Heart left ventricle (tissue), 16 donors: ENCODE measurements around the gene GDA. TPM values are rescaled to one million over a fixed set of nuclear protein-coding genes. Genes with fewer than 3 reads are reported as not detected.

ENCODE experiments used
- ATAC-seq, 4 donors: fragments of 200-7000 bp; cut with Tn5 transposase; one replicate each; pipeline ENCODE4 v1.9.1; 2020 to 2022; ENCODE audit warnings: moderate library complexity in 4 of 4, mild to moderate bottlenecking in 3 of 4, moderate number of reproducible peaks in 1 of 4
- DNase-seq, 5 donors: peaks; one replicate each; pipeline ENCODE4 v3.0.0-alpha.2; 2020
- H3K27ac ChIP-seq, 12 donors: fragments of 200-600 bp; sonication (generic) in 4 of 12; one replicate each; pipeline versions ENCODE4 v1.5.0 to v1.8.0; 2016 to 2022; ENCODE audit warnings: mild to moderate bottlenecking in 2 of 12
- H3K27me3 ChIP-seq, 9 donors: fragments of 200-600 bp; sonication (generic) in 2 of 9; one replicate each; pipeline versions ENCODE4 v1.5.1 to v1.8.0; 2016 to 2022; ENCODE audit warnings: mild to moderate bottlenecking in 3 of 9
- H3K36me3 ChIP-seq, 9 donors: fragments of 200-600 bp; sonication (generic) in 2 of 9; one replicate each; pipeline versions ENCODE4 v1.5.0 to v1.8.0; 2018 to 2022; ENCODE audit warnings: mild to moderate bottlenecking in 2 of 9
- H3K4me1 ChIP-seq, 12 donors: fragments of 200-600 bp; sonication (generic) in 4 of 12; one replicate each; pipeline versions ENCODE4 v1.5.0 to v1.8.0; 2016 to 2022; ENCODE audit warnings: mild to moderate bottlenecking in 3 of 12
- H3K4me3 ChIP-seq, 12 donors: fragments of 200-600 bp; sonication (generic) in 4 of 12; one replicate each; pipeline versions ENCODE4 v1.5.0 to v1.8.0; 2017 to 2022; ENCODE audit warnings: mild to moderate bottlenecking in 9 of 12, moderate library complexity in 4 of 12
- H3K9me3 ChIP-seq, 12 donors: fragments of 200-600 bp; sonication (generic) in 4 of 12; one replicate each; pipeline versions ENCODE4 v1.5.0 to v1.8.0; 2016 to 2022; ENCODE audit warnings: mild to moderate bottlenecking in 1 of 12
- POLR2A ChIP-seq, 2 donors: fragments of 450-650 bp; IDR thresholded peaks; one replicate each; pipeline ENCODE4 v1.6.1; 2017; ENCODE audit warnings: antibody characterized with exemption in 2 of 2, mild to moderate bottlenecking in 2 of 2, moderate library complexity in 2 of 2
- WGBS, 4 donors: extraction: QIAGEN DNeasy Blood & Tissue Kit in 2 of 4; methylation state at CpG; one replicate each; pipeline versions ENCODE4 v1.1.5 to v1.1.7; 2013 to 2018; 5-methylcytosine and 5-hydroxymethylcytosine counted together
- intact Hi-C, 10 donors: fragments of 100-400 bp; cut with DNase I; formaldehyde crosslinking; loops; one replicate each; pipeline versions ENCODE4 v1.11.1 to v1.14.2; 2022
- polyA plus RNA-seq, 2 donors: library from polyadenylated mRNA; stranded (reverse); fragments of 200-250 nt; gene quantifications; one replicate each; pipeline ENCODE4 v1.2.3, GENCODE V29; 2013
- total RNA-seq, 9 donors: library from RNA; depleted of rRNA in 2 of 9; stranded (reverse); fragments of >200 nt in 2 of 9; fragmentation: NEBNext Ultra II Directional in 3 of 9; extraction: Animal tissue kit (Norgen Biotek cat#: 25700) in 3 of 9; gene quantifications; one replicate each; pipeline versions ENCODE4 v1.1.0 to v1.2.4, GENCODE V29; 2016 to 2023
- TF ChIP-seq, protein P1 (sequence below), 12 donors: fragments of 200-600 bp; sonication (generic) in 4 of 12; IDR thresholded peaks; one replicate each; pipeline versions ENCODE4 v1.5.0 to v1.8.0; 2018 to 2022; ENCODE audit warnings: antibody characterized with exemption in 12 of 12, mild to moderate bottlenecking in 5 of 12
- donor health status: ischemic (EF 13 %, LVEDD 7.1; RV severe dilation, severe dysfunction).
- donor health status: healthy with polysubstance abuse.
- donor health status: DM: no; HTN: yes; CAD: no.
- donor health status: DM: no; HTN: no; CAD: no.
- donor health status: ischemic (EF 25% LVEDD 6.9; RV normal size, moderate dysfunction).
- donor health status: ischemic (EF 25% LVEDD 5.7; RV mildly dilated, moderate dysfunction).
- donor health status: healthy.
- donor health status: DM: yes; HTN: yes; CAD: no.
- donor health status: ischemic (EF 35%, LVEDD 5.7; RV mildly dilated, moderate dysfunction).
- donor health status: nonischemic (EF 11% LVEDD 7.7; RV severe dilation, severe dysfunction).
- donor health status: DM: yes; HTN: yes; CAD: no.
- donor health status: PGD.
- donor health status: ischemic (EF 29% LVEDD 5.4; RV normal size, mild dysfunction).
- donor health status: nonischemic (EF 23%, LVEDD 6.1; RV moderate dilation, normal function).

GDA gene
- total and polyA plus RNA-seq, 11 donors: 0.08 to 1.1 (median 0.19) TPM; not detected in 5

DNA sequence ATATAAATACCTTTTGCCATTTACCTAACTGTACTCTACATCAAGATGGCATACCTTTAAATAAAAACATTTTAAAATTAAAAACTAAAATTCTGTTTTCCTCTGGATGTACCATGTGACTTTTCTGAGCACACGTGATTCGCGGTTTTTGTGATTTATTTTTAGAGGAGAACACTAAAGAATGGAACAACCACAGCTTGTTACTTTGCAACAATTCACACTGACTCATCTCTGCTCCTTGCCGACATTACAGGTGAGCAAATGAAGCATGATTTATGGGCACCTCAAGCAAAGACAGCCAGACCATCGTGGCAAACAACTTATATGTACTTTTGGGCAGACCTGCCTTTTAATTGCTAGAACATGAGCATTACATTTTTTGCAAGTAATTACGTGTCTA, 61.3 kb downstream of the GDA start:
- intact Hi-C loops: no loop called here
- H3K27ac ChIP-seq: no peak overlapping the region
- no peak for ATAC-seq
- H3K9me3 ChIP-seq: no peaks in the 10 kb centered on the region
- H3K4me3 ChIP-seq: no peak overlapping the region
- H3K4me1 ChIP-seq: no peaks in the 10 kb centered on the region
- WGBS, 4 donors: 75 to 80% (median 77%) methylated on average over 6 of the region's 6 CpGs
- DNase-seq: no peak
- TF ChIP-seq POLR2A (IDR thresholded peaks at IDR 0.05): no peak
- no peaks in the 10 kb centered on the region for H3K36me3 ChIP-seq
- H3K27me3 ChIP-seq: peaks cover 0 to 10% (median 0%) of the 10 kb centered on the region in 9 donors

GRCh38 chr9:72211047-72211446, 61.8 kb downstream of the GDA start:
- 58 to 62% (median 60%) methylated on average over 3 of the region's 3 CpGs for WGBS, 4 donors
- no peaks in the 10 kb centered on the region for H3K4me1 ChIP-seq
- no peak overlapping the region for H3K4me3 ChIP-seq
- H3K27ac ChIP-seq: no peak overlapping the region
- no peak for ATAC-seq
- intact Hi-C loops: no loop called here
- peaks cover 0 to 2% (median 0%) of the 10 kb centered on the region in 12 donors for H3K9me3 ChIP-seq
- no peaks in the 10 kb centered on the region for H3K36me3 ChIP-seq
- H3K27me3 ChIP-seq: peaks cover 0 to 10% (median 0%) of the 10 kb centered on the region in 9 donors
- TF ChIP-seq, protein P1, sequence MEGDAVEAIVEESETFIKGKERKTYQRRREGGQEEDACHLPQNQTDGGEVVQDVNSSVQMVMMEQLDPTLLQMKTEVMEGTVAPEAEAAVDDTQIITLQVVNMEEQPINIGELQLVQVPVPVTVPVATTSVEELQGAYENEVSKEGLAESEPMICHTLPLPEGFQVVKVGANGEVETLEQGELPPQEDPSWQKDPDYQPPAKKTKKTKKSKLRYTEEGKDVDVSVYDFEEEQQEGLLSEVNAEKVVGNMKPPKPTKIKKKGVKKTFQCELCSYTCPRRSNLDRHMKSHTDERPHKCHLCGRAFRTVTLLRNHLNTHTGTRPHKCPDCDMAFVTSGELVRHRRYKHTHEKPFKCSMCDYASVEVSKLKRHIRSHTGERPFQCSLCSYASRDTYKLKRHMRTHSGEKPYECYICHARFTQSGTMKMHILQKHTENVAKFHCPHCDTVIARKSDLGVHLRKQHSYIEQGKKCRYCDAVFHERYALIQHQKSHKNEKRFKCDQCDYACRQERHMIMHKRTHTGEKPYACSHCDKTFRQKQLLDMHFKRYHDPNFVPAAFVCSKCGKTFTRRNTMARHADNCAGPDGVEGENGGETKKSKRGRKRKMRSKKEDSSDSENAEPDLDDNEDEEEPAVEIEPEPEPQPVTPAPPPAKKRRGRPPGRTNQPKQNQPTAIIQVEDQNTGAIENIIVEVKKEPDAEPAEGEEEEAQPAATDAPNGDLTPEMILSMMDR (IDR thresholded peaks at IDR 0.05): no peak
- TF ChIP-seq POLR2A (IDR thresholded peaks at IDR 0.05): no peak
- no peak for DNase-seq

GRCh38 chr9:72213906-72214305, 64.7 kb downstream of the GDA start:
- no peak for TF ChIP-seq POLR2A (IDR thresholded peaks at IDR 0.05)
- TF ChIP-seq, protein P1 (IDR thresholded peaks at IDR 0.05): no peak
- peaks cover 0 to 3% (median 0%) of the 10 kb centered on the region in 12 donors for H3K9me3 ChIP-seq
- H3K36me3 ChIP-seq: no peaks in the 10 kb centered on the region
- no peaks in the 10 kb centered on the region for H3K4me1 ChIP-seq
- peaks cover 0 to 10% (median 0%) of the 10 kb centered on the region in 9 donors for H3K27me3 ChIP-seq
- 84 to 92% (median 89%) methylated on average over 4 of the region's 4 CpGs for WGBS, 4 donors
- H3K27ac ChIP-seq: no peak overlapping the region
- intact Hi-C loops: loop anchor here in 1 of 10 donors (2.0 kb wide), 1 partner anchor 25 kb away; no protein-coding TSS in a partner anchor
- DNase-seq (no peak), ATAC-seq (no peak)
- no peak overlapping the region for H3K4me3 ChIP-seq

GRCh38 chr9:72217306-72217842, 68.1 kb downstream of the GDA start:
- Histone ChIP-seq H3K4me3 (no peak overlapping the region), H3K27ac (no peak overlapping the region), H3K9me3 (peaks cover 0 to 3% (median 0%) of the 10 kb centered on the region in 12 donors), H3K36me3 (no peaks in the 10 kb centered on the region), H3K4me1 (no peaks in the 10 kb centered on the region), H3K27me3 (no peaks in the 10 kb centered on the region)
- DNase-seq: no peak
- intact Hi-C loops: no loop called here
- WGBS, 4 donors: 81 to 88% (median 84%) methylated on average over 3 of the region's 3 CpGs
- TF ChIP-seq, protein P1 (IDR thresholded peaks at IDR 0.05): no peak
- TF ChIP-seq POLR2A (IDR thresholded peaks at IDR 0.05): no peak
- no peak for ATAC-seq

- Histone ChIP-seq H3K27me3 (no peaks in the 10 kb centered on the region), H3K4me3 (no peak overlapping the region), H3K36me3 (no peaks in the 10 kb centered on the region), H3K4me1 (no peaks in the 10 kb centered on the region), H3K9me3 (peaks cover 0 to 3% (median 0%) of the 10 kb centered on the region in 12 donors), H3K27ac (no peak overlapping the region)
- TF ChIP-seq, protein P1 (IDR thresholded peaks at IDR 0.05): no peak
- TF ChIP-seq POLR2A (IDR thresholded peaks at IDR 0.05): no peak
- intact Hi-C loops: no loop called here
- no peak for ATAC-seq
- 73 to 89% (median 75%) methylated on average over 1 of the region's 1 CpG for WGBS, 4 donors
- no peak for DNase-seq
Measured at GRCh38 chr9:72220589-72220988, 71.3 kb downstream of the GDA start.
